Thyroid gland (tissue), 4 donors: ENCODE measurements around the gene ADAMTS2.
"Not testable (repeated sequence)": the region's sequence is repeated elsewhere in the genome, so short reads cannot be mapped to it uniquely, and the experiment has no call there.

ENCODE experiments used
- CTCF ChIP-seq, 6 experiments: fragments of 200-600 bp in 3 of 6; fragments of 450-650 bp in 3 of 6; sonication (generic) in 3 of 6; IDR thresholded peaks; one replicate each; pipeline ENCODE4 v1.5.1; 2016 to 2019; ENCODE audit warnings: antibody characterized with exemption in 6 of 6, mild to moderate bottlenecking in 2 of 6, inconsistent platforms in 1 of 6, moderate library complexity in 1 of 6
- POLR2A ChIP-seq, 2 donors: fragments of 450-650 bp; IDR thresholded peaks; one replicate each; pipeline ENCODE4 v1.6.1; 2017; ENCODE audit warnings: antibody characterized with exemption in 2 of 2, mild to moderate bottlenecking in 2 of 2, moderate library complexity in 1 of 2

- not testable (repeated sequence) for TF ChIP-seq CTCF, POLR2A (IDR thresholded peaks at IDR 0.05)
These were observed 61.4 kb downstream of the ADAMTS2 start for GRCh38 chr5:179283908-179284307.
